Activated T-helper 17 cell treated with anti-CD3 and anti-CD28 coated beads, Interleukin-2, amount 50 U/mL, for 72 hours (primary cell): Measurements from ENCODE around the gene EMCN. TPM values are rescaled to one million over a fixed set of nuclear protein-coding genes. Genes with fewer than 3 reads are reported as not detected.

Experiments
- ATAC-seq: fragments of 150-1000 bp; cut with Tn5 transposase; replicated peaks from 2 replicates; pipeline ENCODE4 v1.10.0; 2021; ENCODE audit warnings: mild to moderate bottlenecking, moderate library complexity
- H3K27ac Mint-ChIP-seq: one replicate; pipeline ENCODE4 v1.8.0; 2022; ENCODE audit warnings: mixed read lengths
- H3K27me3 Mint-ChIP-seq: one replicate; pipeline ENCODE4 v1.8.0; 2022; ENCODE audit warnings: mixed read lengths
- H3K36me3 Mint-ChIP-seq: one replicate; pipeline ENCODE4 v1.8.0; 2022; ENCODE audit warnings: low read depth, mild to moderate bottlenecking, mixed read lengths
- H3K4me1 Mint-ChIP-seq: one replicate; pipeline ENCODE4 v1.8.0; 2022; ENCODE audit warnings: mixed read lengths
- H3K4me3 Mint-ChIP-seq: one replicate; pipeline ENCODE4 v1.8.0; 2022; ENCODE audit warnings: mild to moderate bottlenecking, mixed read lengths
- H3K9me3 Mint-ChIP-seq: one replicate; pipeline ENCODE4 v1.8.0; 2022; ENCODE audit warnings: mixed read lengths
- total RNA-seq, 2 donors: library from RNA; stranded (reverse); gene quantifications; one replicate each; pipeline ENCODE4 v1.2.3, GENCODE V29; 2022

The EMCN gene
- total RNA-seq, 2 donors from 2014 or later, result not detected

DNA sequence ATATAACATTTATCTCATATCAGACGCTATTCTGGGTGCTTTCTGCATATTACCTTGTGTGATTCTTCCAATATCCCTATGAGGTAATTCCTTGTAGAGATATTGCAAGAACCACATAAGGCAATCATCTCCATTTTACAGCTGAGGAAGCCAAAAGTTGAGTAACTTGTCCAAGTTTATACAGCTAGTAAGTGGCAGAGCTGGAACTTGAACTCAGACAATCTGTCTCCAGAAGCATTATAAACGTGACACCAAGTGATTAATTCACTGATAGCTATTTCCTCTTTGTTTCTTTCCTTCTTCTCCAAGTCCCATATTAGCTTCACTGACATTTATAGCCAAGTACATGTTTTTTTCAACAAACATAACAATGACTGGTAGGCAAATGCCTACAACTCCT is 7.3 kb downstream of the EMCN start:
- H3K9me3 Mint-ChIP-seq, result no peaks in the 10 kb centered on the region
- no peak overlapping the region for H3K27ac Mint-ChIP-seq
- H3K27me3 Mint-ChIP-seq, result peaks cover 18% of the 10 kb centered on the region
- H3K4me3 Mint-ChIP-seq, result no peak overlapping the region
- H3K36me3 Mint-ChIP-seq, result no peaks in the 10 kb centered on the region
- no peaks in the 10 kb centered on the region for H3K4me1 Mint-ChIP-seq
- ATAC-seq, result no peak

DNA sequence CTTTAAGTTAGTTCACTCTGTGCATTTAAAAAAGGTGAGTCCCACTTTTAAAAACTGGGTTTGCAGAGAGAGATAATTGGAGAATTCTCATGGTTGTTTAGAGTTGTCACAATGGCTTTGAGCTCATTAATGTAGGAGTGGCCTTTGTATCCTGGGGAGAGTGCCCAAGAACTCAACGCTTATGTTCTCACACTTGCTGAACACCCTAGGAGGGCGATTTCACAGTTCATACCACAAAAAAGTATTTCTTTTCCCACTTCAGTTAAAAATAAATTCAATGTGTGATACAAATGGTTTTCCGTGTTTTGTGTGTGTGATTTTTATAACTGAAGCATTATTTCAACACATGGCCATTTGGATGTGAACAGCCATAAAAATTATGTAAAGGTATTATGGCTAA is 8.4 kb downstream of the EMCN start:
- peaks cover 13% of the 10 kb centered on the region for H3K27me3 Mint-ChIP-seq
- no peaks in the 10 kb centered on the region for H3K9me3 Mint-ChIP-seq
- no peaks in the 10 kb centered on the region for H3K36me3 Mint-ChIP-seq
- no peak for ATAC-seq
- H3K4me1 Mint-ChIP-seq, result no peaks in the 10 kb centered on the region
- H3K27ac Mint-ChIP-seq, result no peak overlapping the region
- no peak overlapping the region for H3K4me3 Mint-ChIP-seq

- Mint-ChIP-seq H3K4me1 (no peaks in the 10 kb centered on the region), H3K27ac (no peak overlapping the region), H3K27me3 (peaks cover 6% of the 10 kb centered on the region), H3K9me3 (no peaks in the 10 kb centered on the region), H3K4me3 (no peak overlapping the region), H3K36me3 (no peaks in the 10 kb centered on the region)
- no peak for ATAC-seq
These were observed 9.1 kb downstream of the EMCN start for GRCh38 chr4:100508691-100509090.

DNA sequence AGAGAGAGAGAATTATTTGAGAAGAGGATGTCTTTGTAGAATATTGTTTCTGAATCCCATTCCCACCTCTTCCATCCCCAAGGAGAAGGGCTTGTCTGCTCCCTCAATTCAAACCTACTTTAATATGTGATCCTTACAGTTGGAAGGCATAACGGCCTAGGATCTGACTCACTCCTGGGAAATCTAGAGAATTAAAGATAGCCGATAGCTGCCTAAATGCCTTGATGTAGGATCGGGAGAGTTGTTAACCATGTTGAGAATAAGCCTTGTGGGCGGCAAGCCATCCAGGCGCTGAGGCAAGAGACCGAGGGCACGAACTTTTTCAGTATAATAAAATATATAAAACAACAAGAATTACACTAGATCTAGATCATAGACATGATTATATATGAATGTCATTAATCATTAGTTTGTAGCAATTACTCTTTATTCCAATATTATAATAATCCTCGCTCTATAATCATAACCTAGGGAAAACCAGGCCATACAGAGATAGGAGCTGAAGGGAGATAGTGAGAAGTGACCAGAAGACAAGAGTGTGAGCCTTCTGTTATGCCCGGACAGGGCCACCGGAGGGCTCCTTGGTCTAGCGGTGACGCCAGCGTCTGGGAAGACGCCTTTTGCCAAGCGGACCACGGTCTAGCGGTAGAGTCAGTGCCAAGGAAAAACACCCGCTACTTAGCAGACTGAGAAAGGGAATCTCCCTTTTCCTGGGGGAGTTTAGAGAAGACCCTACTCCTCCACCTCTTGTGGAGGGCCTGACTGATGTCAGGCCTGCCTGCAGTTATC is 13.5 kb downstream of the EMCN start:
- no peaks in the 10 kb centered on the region for H3K36me3 Mint-ChIP-seq
- H3K27me3 Mint-ChIP-seq, result peaks cover 6% of the 10 kb centered on the region
- no peaks in the 10 kb centered on the region for H3K9me3 Mint-ChIP-seq

GRCh38 chr4:100497791-100498190 is 20.0 kb downstream of the EMCN start:
- Mint-ChIP-seq H3K27me3 (no peaks in the 10 kb centered on the region), H3K4me1 (no peaks in the 10 kb centered on the region), H3K27ac (no peak overlapping the region), H3K9me3 (no peaks in the 10 kb centered on the region), H3K4me3 (no peak overlapping the region), H3K36me3 (no peaks in the 10 kb centered on the region)
- no peak for ATAC-seq

More for the DNA sequence above, 13.5 kb downstream of the EMCN start:
- Mint-ChIP-seq H3K27ac (no peak overlapping the region), H3K4me3 (no peak overlapping the region), H3K4me1 (no peaks in the 10 kb centered on the region)
- no peak for ATAC-seq

GRCh38 chr4:100495074-100495473 is 22.7 kb downstream of the EMCN start:
- no peaks in the 10 kb centered on the region for H3K4me1 Mint-ChIP-seq
- no peaks in the 10 kb centered on the region for H3K36me3 Mint-ChIP-seq
- no peaks in the 10 kb centered on the region for H3K27me3 Mint-ChIP-seq
- no peak overlapping the region for H3K4me3 Mint-ChIP-seq
- H3K27ac Mint-ChIP-seq, result no peak overlapping the region
- no peak for ATAC-seq
- peaks cover 5% of the 10 kb centered on the region for H3K9me3 Mint-ChIP-seq

- no peak for ATAC-seq
- Mint-ChIP-seq H3K36me3 (no peaks in the 10 kb centered on the region), H3K27ac (no peak overlapping the region)
These were observed 23.7 kb downstream of the EMCN start for GRCh38 chr4:100494166-100494565.

GRCh38 chr4:100493756-100494155 is 24.1 kb downstream of the EMCN start:
- ATAC-seq, result no peak
- Mint-ChIP-seq H3K36me3 (no peaks in the 10 kb centered on the region), H3K4me3 (no peak overlapping the region), H3K9me3 (peaks cover 5% of the 10 kb centered on the region), H3K4me1 (no peaks in the 10 kb centered on the region), H3K27ac (no peak overlapping the region), H3K27me3 (no peaks in the 10 kb centered on the region)

More at GRCh38 chr4:100494166-100494565, 23.7 kb downstream of the EMCN start:
- Mint-ChIP-seq H3K4me1 (no peaks in the 10 kb centered on the region), H3K9me3 (peaks cover 5% of the 10 kb centered on the region), H3K4me3 (no peak overlapping the region), H3K27me3 (no peaks in the 10 kb centered on the region)

DNA sequence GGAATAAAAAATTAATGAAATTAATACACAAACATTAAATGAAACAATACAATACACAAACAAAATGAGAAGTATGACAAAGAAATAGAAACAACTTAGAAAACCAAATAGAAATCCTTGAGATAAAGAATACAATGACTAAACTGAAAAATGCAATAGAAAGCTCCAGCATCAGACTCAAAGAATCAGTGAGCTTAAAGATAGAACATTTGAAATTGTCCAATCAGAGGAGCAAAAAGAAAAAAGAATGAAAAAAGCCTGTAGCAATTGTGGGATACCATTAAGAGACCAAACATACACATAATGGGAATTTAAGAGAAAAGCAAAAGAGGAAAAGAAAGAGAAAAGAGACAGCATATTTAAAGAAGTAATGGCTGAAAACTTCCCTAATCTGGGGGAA is 25.7 kb downstream of the EMCN start:
- Mint-ChIP-seq H3K36me3 (no peaks in the 10 kb centered on the region), H3K4me3 (no peak overlapping the region), H3K27ac (no peak overlapping the region), H3K4me1 (no peaks in the 10 kb centered on the region), H3K27me3 (no peaks in the 10 kb centered on the region), H3K9me3 (peaks cover 5% of the 10 kb centered on the region)
- no peak for ATAC-seq

GRCh38 chr4:100489305-100489704 is 28.5 kb downstream of the EMCN start:
- H3K4me3 Mint-ChIP-seq, result no peak overlapping the region
- H3K36me3 Mint-ChIP-seq, result no peaks in the 10 kb centered on the region
- H3K27ac Mint-ChIP-seq, result no peak overlapping the region
- peaks cover 9% of the 10 kb centered on the region for H3K27me3 Mint-ChIP-seq
- H3K9me3 Mint-ChIP-seq, result peaks cover 5% of the 10 kb centered on the region
- H3K4me1 Mint-ChIP-seq, result no peaks in the 10 kb centered on the region
- no peak for ATAC-seq

DNA sequence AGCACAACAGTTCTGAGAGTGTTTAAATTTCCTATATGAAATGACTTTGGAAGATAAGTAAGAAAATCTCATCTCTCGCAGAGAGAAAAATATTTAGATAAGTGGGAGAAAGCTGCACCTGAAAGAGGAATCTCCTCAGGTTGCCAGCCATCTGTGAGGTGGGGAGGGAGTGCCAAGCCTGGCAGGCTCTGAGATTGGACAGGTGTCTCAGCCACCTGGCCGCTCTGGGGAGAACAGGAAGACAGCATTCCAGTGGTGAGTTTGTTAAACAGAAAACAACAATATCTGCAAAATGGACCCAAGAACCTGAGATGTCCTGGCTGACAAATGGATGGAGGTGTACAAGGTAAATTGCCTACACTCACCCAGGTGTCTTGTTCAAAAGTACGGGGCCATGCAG is 31.3 kb downstream of the EMCN start:
- ATAC-seq, result no peak
- no peak overlapping the region for H3K27ac Mint-ChIP-seq
- H3K36me3 Mint-ChIP-seq, result no peaks in the 10 kb centered on the region
- no peak overlapping the region for H3K4me3 Mint-ChIP-seq
- H3K27me3 Mint-ChIP-seq, result peaks cover 13% of the 10 kb centered on the region
- H3K9me3 Mint-ChIP-seq, result no peaks in the 10 kb centered on the region
- no peaks in the 10 kb centered on the region for H3K4me1 Mint-ChIP-seq

GRCh38 chr4:100483796-100484195 is 34.0 kb downstream of the EMCN start:
- no peak overlapping the region for H3K27ac Mint-ChIP-seq
- no peak for ATAC-seq

GRCh38 chr4:100479971-100480370 is 37.9 kb downstream of the EMCN start:
- no peak for ATAC-seq
- no peak overlapping the region for H3K4me3 Mint-ChIP-seq
- H3K9me3 Mint-ChIP-seq, result no peaks in the 10 kb centered on the region
- H3K27ac Mint-ChIP-seq, result no peak overlapping the region
- no peaks in the 10 kb centered on the region for H3K36me3 Mint-ChIP-seq
- H3K4me1 Mint-ChIP-seq, result no peaks in the 10 kb centered on the region
- peaks cover 7% of the 10 kb centered on the region for H3K27me3 Mint-ChIP-seq

More at GRCh38 chr4:100483796-100484195, 34.0 kb downstream of the EMCN start:
- Mint-ChIP-seq H3K27me3 (peaks cover 13% of the 10 kb centered on the region), H3K36me3 (no peaks in the 10 kb centered on the region), H3K4me1 (no peaks in the 10 kb centered on the region), H3K9me3 (no peaks in the 10 kb centered on the region), H3K4me3 (no peak overlapping the region)

- H3K36me3 Mint-ChIP-seq, result no peaks in the 10 kb centered on the region
- H3K4me3 Mint-ChIP-seq, result no peak overlapping the region
- H3K27me3 Mint-ChIP-seq, result peaks cover 9% of the 10 kb centered on the region
- ATAC-seq, result no peak
- H3K27ac Mint-ChIP-seq, result no peak overlapping the region
- no peaks in the 10 kb centered on the region for H3K4me1 Mint-ChIP-seq
- H3K9me3 Mint-ChIP-seq, result peaks cover 5% of the 10 kb centered on the region
These were observed 48.3 kb downstream of the EMCN start for GRCh38 chr4:100469555-100469954.

DNA sequence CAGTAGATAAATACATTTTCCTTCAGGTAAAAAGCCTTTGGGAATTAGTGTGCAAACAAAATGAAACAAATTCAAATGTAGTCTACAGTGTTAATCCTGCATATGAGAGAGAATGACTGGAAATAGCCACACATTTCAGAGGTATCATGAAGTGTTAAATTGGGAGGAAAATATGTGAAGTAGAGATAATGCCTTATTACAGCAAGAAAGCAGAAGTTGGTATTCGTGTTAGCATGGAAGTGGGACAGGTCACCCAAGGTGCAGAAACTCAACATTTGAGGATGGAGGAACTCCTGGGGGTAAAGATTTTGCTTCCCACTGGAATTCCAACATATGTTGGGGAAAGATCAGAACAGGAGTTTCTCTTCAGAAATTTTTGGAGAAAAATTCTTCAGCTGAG is 51.3 kb downstream of the EMCN start:
- no peak for ATAC-seq
- Mint-ChIP-seq H3K36me3 (no peaks in the 10 kb centered on the region), H3K4me1 (no peaks in the 10 kb centered on the region), H3K9me3 (peaks cover 5% of the 10 kb centered on the region), H3K4me3 (no peak overlapping the region), H3K27ac (no peak overlapping the region), H3K27me3 (peaks cover 9% of the 10 kb centered on the region)
